AML-193 (cell line): ENCODE results near the gene ZER1.
A peak's percentile ranks its signal among the peaks of the same experiment; 100 is the strongest.
"Not testable (repeated sequence)": the region's sequence is repeated elsewhere in the genome, so short reads cannot be mapped to it uniquely, and the experiment has no call there.

Experiments used
- DNase-seq, 2 experiments: peaks; one replicate each; lab custom pipeline; 2025; lab: John Stamatoyannopoulos, UW

Gene ZER1

DNA sequence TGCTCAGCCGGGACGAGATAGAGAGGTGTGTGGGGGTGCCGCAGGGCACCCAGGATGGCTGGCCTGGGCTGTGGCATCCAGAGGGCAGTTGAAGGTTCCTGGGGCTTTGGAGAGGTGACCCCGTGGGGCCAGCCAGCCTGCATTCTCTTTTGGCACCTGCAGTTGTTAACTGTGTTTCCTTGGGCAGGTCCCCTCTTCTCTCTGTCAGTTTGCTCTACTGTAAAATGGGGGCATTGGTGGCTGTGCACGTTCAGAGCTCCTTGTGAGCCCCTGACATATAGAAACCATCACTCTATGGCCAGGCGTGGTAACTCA is 56.3 kb downstream of the ZER1 start:
- DNase-seq = no peak

GRCh38 chr9:128714586-128715435 is 56.9 kb downstream of the ZER1 start:
- DNase-seq = no peak

- no peak for DNase-seq
These were observed 57.7 kb downstream of the ZER1 start for GRCh38 chr9:128713941-128714573.

- no peak for DNase-seq
These were observed 58.3 kb downstream of the ZER1 start for GRCh38 chr9:128713411-128713780.

GRCh38 chr9:128712451-128713410 is 59.0 kb downstream of the ZER1 start:
- DNase-seq = no peak

DNA sequence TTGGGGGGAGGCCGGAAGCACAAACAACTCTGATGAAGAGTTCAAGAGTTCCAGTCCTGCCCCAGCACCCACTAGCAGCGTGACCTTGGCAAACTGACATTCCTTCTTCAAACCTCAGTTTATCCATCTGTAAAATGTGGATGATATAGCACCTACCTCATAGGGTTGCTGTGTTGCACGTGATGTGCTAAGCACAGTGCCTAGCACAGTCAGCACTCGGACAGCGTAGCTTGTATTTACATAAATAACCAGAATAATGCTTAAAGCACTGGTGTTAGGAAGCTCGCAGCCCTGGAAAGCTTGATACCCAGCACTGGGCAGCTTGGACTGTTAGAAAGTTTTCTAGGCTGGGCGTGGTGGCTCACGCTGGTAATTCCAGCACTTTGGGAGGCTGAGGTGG is 64.3 kb downstream of the ZER1 start:
- DNase-seq = no peak

GRCh38 chr9:128706671-128707381 is 64.9 kb downstream of the ZER1 start:
- DNase-seq = no peak

DNA sequence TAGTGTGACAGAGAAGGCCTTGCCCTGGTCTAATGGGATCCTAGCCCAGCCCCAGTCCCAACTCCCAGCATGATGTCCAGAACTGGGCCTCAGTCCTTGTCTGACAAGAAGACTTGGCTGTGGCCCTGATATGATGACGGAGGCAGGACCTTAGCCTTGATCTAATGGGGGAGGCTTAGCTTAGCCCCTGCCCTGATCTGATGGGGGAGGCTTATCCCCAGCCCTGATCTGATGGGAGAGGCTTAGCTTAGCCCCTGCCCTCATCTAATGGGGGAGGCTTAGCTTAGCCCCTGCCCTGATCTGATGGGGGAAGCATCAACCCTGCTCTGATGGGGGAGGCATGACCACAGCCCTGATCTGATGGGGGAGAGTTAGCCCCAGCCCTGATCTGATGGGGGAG is 65.7 kb downstream of the ZER1 start:
- DNase-seq = no peak

- no peak for DNase-seq
These were observed 66.4 kb downstream of the ZER1 start for GRCh38 chr9:128705051-128705965.

DNA sequence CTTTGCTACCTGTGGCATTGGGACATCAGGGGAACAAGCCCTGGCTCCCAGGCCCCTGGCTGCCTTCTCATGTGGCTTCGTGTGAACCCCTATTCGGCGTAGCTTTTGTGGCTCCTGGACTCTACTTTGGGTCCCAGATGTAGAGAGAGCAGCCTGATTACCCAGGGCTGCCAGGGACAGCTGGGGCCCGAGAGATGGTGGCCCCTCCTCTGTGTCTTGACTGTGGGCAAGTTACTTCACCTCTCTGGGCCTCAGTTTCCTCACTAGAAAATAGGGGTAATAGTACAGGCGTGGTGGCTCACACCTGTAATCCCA is 67.4 kb downstream of the ZER1 start:
- no peak for DNase-seq

DNA sequence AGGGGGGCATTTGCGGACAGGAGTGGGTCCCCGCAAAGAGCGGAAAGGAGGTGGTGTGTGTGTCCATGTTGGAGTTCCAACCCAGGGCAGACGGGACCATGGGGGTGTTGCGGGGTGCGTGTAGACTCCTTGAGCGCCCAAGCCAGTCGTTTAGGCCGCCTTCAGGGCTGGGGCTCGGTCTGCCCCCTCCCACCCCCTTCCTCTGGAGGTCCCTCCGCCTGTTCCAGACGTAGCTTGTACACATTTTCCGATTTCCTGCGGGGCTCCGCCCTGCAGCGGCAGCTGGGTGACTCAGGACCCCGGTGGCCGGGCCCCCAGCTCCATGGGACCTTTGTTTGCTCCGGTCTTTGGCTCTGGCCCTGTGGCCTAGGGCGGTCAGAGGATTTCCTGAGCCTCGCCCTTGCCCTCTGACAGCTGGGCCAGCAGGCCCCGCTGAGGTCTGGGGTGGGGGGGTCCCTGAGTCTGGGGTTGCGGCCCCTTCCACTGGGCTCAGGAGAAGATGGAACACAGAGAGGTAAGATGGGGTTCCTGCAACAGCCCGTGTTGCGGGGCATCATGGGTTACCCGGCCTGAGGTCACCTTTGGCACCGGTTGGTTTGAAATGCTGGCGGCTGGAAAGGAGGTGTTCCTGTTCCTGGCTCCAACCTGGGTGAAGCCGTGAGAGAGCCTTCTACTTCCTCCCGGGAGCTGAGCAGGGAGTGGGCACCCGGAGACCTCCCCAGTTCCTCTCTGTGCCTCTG is 67.9 kb downstream of the ZER1 start:
- no peak for DNase-seq

GRCh38 chr9:128702949-128703615 is 68.6 kb downstream of the ZER1 start:
- no peak for DNase-seq

- peak; percentile 68 to 81 for DNase-seq
These were observed 69.2 kb downstream of the ZER1 start, which contains the start of gene PKN3 for GRCh38 chr9:128702445-128702948. TSS of gene PKN3 (plus strand) at chr9:128702503. CDS start at chr9:128702916, 413 bp downstream.

GRCh38 chr9:128701227-128701854 is 70.4 kb downstream of the ZER1 start:
- no peak for DNase-seq

- DNase-seq = not testable (repeated sequence)
These were observed 72.5 kb downstream of the ZER1 start for GRCh38 chr9:128699096-128699795.

- no peak for DNase-seq
These were observed 74.6 kb downstream of the ZER1 start for GRCh38 chr9:128696923-128697707.

DNA sequence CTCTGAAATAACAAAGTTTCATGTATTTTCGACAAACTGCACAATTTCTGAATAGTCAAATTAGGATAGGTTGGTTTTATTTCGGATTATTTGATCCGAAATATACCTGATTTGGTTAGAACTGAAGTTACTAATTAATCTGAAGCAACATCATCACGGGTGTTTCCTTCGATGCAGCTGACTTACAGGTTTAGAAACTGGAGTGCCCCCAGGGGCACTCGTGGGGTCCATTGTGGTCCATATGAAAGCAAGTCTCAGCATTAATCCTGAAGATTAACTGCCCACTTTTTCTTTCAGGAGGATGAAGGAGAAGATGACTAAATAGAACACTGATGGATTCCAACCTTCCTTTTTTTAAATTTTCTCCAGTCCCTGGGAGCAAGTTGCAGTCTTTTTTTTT is 77.4 kb downstream of the ZER1 start:
- DNase-seq = no peak

- DNase-seq = not testable (repeated sequence)
These were observed 78.0 kb downstream of the ZER1 start for GRCh38 chr9:128693738-128694137.
